Measurements from ENCODE around the gene SMG6. TPM values are rescaled to one million over a fixed set of nuclear protein-coding genes. Genes with fewer than 3 reads are reported as not detected.

SMG6 gene
- total and polyA plus RNA-seq, 2 of the 4 experiments (the other 2 are of a cell fraction): 16.3 to 30.3 TPM

DNA sequence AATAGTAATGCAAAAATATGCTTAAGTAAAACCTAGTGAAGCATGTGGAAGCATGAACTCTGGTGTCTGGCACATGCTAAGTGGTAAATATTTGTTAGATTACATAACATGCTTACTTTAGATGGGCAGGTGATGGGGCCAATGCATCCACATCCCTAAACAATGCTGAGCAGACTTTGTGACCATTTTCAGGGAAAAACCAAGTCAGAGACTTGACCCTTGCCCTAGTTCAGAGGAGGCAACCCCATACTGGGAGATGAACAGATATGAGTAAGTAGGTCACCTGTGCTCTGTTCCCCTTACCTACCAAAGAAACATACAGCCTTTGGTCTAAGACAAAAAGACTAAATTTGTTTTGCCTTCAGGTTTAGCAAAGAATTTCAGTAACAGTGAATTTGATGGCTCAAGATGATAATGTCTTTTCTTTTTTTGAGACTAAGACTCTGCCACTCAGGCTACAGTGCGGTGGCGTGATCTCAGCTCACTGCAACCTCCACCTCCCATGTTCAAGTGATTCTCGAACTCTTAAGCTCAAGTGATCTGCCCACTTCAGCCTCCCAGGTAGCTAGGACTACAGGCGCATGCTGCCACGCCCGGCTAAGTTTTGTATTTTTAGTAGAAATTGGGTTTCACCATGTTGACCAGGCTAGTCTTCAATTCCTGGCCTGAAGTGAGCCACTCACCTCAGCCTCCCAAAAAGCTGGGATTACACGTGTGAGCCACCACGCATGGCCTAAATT, 157.3 kb downstream of the SMG6 start:
- Histone ChIP-seq H3K27me3 (ENCODE audit: control insufficient read depth, insufficient read depth, low read length) (no peaks in the 10 kb centered on the region), H2BK5ac (ENCODE audit: low read depth, low read length, poor library complexity, severe bottlenecking) (no peak overlapping the region), H3K4me1 (ENCODE audit: control insufficient read depth, insufficient read depth, low read length) (peaks cover 2% of the 10 kb centered on the region; the same call in 1 of the 2 replicates), H3K56ac (ENCODE audit: extremely low read depth, insufficient read depth, low read length) (no peak overlapping the region), H2BK15ac (ENCODE audit: low read depth, low read length) (no peak overlapping the region), H3K14ac (replicated peaks; ENCODE audit: low read depth, low read length) (no peak overlapping the region), H3K9ac (ENCODE audit: low read depth, low read length) (no peak overlapping the region), H3K36me3 (ENCODE audit: control insufficient read depth, insufficient read depth, low read length) (peaks cover 10% of the 10 kb centered on the region), H2BK120ac (ENCODE audit: low read depth, low read length) (no peak overlapping the region), H2BK20ac (ENCODE audit: low read depth, low read length) (no peak overlapping the region), H3K4ac (ENCODE audit: low read depth, low read length) (0 out of 2 replicates have a peak overlapping the region, but pooled peaks have one; percentile 11), H3K79me1 (ENCODE audit: low read depth in 1 of 2, low read length in 2 of 2) (peaks cover 18 to 35% of the 10 kb centered on the region in 2 experiments; a peak in 3 of 4 replicates), H2AK5ac (ENCODE audit: low read depth, low read length) (no peak overlapping the region), H3K4me3 (ENCODE audit: insufficient read depth, low read depth, low read length) (no peak overlapping the region), H2AFZ (replicated peaks; ENCODE audit: low read length, poor library complexity) (no peak overlapping the region), H4K5ac (ENCODE audit: low read depth, low read length) (no peak overlapping the region), H3K9me3 (ENCODE audit: control insufficient read depth, insufficient read depth, low read length) (no peaks in the 10 kb centered on the region), H3K27ac (ENCODE audit: insufficient read depth, low read length) (no peak overlapping the region), H3K9me1 (ENCODE audit: insufficient read depth, low read length) (peaks cover 11% of the 10 kb centered on the region; the same call in 1 of the 2 replicates), H4K8ac (ENCODE audit: low read depth in 2 of 2, low read length in 2 of 2) (no peak overlapping the region), H4K91ac (ENCODE audit: insufficient read depth, low read depth, low read length) (no peak overlapping the region), H2AK9ac (replicated peaks; ENCODE audit: low read depth, low read length, poor library complexity) (no peak overlapping the region), H3K4me2 (ENCODE audit: low read depth, low read length) (no peak overlapping the region), H3K23ac (ENCODE audit: low read depth, low read length) (no peak overlapping the region), H3K18ac (ENCODE audit: low read depth, low read length) (no peak overlapping the region), H4K20me1 (ENCODE audit: insufficient read depth, low read length) (no peaks in the 10 kb centered on the region)
- CTCF ChIA-PET: interaction anchor here (1.1 to 1.3 kb wide), 2 partner anchors 11 to 12 kb away, joined by 3 to 5 read pairs; no protein-coding TSS in a partner anchor
- no peak for TF ChIP-seq MAFK (IDR thresholded peaks at IDR 0.05; ENCODE audit: low read depth, low read length)
- TF ChIP-seq MXI1 (IDR thresholded peaks at IDR 0.05; ENCODE audit: borderline replicate concordance, low read depth, low read length): no peak
- no peak for TF ChIP-seq SMC3 (IDR thresholded peaks at IDR 0.05; ENCODE audit: low read depth, low read length)
- TF ChIP-seq NFE2L2 (IDR thresholded peaks at IDR 0.05; ENCODE audit: low read depth, low read length): no peak
- TF ChIP-seq FOS (IDR thresholded peaks at IDR 0.05; ENCODE audit: low read depth, low read length): no peak
- TF ChIP-seq RFX5 (IDR thresholded peaks at IDR 0.05; ENCODE audit: low read depth, low read length): no peak
- TF ChIP-seq BHLHE40 (IDR thresholded peaks at IDR 0.05; ENCODE audit: low read depth, low read length): no peak
- TF ChIP-seq, protein P1, sequence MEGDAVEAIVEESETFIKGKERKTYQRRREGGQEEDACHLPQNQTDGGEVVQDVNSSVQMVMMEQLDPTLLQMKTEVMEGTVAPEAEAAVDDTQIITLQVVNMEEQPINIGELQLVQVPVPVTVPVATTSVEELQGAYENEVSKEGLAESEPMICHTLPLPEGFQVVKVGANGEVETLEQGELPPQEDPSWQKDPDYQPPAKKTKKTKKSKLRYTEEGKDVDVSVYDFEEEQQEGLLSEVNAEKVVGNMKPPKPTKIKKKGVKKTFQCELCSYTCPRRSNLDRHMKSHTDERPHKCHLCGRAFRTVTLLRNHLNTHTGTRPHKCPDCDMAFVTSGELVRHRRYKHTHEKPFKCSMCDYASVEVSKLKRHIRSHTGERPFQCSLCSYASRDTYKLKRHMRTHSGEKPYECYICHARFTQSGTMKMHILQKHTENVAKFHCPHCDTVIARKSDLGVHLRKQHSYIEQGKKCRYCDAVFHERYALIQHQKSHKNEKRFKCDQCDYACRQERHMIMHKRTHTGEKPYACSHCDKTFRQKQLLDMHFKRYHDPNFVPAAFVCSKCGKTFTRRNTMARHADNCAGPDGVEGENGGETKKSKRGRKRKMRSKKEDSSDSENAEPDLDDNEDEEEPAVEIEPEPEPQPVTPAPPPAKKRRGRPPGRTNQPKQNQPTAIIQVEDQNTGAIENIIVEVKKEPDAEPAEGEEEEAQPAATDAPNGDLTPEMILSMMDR (conservative IDR thresholded peaks at IDR 0.05; ENCODE audit: low read depth, low read length): no peak
- no peak for TF ChIP-seq RAD21 (IDR thresholded peaks at IDR 0.05; ENCODE audit: low read length)
- TF ChIP-seq, protein P2, sequence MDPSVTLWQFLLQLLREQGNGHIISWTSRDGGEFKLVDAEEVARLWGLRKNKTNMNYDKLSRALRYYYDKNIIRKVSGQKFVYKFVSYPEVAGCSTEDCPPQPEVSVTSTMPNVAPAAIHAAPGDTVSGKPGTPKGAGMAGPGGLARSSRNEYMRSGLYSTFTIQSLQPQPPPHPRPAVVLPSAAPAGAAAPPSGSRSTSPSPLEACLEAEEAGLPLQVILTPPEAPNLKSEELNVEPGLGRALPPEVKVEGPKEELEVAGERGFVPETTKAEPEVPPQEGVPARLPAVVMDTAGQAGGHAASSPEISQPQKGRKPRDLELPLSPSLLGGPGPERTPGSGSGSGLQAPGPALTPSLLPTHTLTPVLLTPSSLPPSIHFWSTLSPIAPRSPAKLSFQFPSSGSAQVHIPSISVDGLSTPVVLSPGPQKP (IDR thresholded peaks at IDR 0.05; ENCODE audit: borderline replicate concordance, low read depth, low read length): no peak
- TF ChIP-seq, protein P3, sequence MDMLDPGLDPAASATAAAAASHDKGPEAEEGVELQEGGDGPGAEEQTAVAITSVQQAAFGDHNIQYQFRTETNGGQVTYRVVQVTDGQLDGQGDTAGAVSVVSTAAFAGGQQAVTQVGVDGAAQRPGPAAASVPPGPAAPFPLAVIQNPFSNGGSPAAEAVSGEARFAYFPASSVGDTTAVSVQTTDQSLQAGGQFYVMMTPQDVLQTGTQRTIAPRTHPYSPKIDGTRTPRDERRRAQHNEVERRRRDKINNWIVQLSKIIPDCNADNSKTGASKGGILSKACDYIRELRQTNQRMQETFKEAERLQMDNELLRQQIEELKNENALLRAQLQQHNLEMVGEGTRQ (IDR thresholded peaks at IDR 0.05; ENCODE audit: low read depth, low read length): no peak
- no peak for TF ChIP-seq CEBPB (IDR thresholded peaks at IDR 0.05; ENCODE audit: low read depth, low read length)
- no peak for TF ChIP-seq POLR2A (IDR thresholded peaks at IDR 0.05; ENCODE audit: low read depth, low read length)
- no peak for TF ChIP-seq MAZ (IDR thresholded peaks at IDR 0.05; ENCODE audit: borderline replicate concordance, low read depth, low read length)
- TF ChIP-seq RCOR1 (IDR thresholded peaks at IDR 0.05; ENCODE audit: insufficient replicate concordance, low read length): no peak
- POLR2A ChIA-PET (ENCODE audit: unreplicated experiment): interaction anchor here (0.6 kb wide), 1 partner anchor 19 kb away, joined by 4 read pairs; no protein-coding TSS in a partner anchor
- ATAC-seq (ENCODE audit: low read depth): no peak
- dilution Hi-C loops (cut with HindIII; ENCODE audit: low sequenced_read_pairs, unreplicated experiment) (no loop called here), intact Hi-C loops (cut with micrococcal nuclease) (no loop called here), in situ Hi-C loops (cut with MboI; ENCODE audit: low sequenced_read_pairs) (no loop called here)
- WGBS, 2 experiments (ENCODE audit: extremely low coverage in 2 of 2, insufficient read length in 1 of 2): no CpG with 5 or more reads among the region's 8 CpGs
- no TSS peak for BruUV-seq (replicated peaks)
- DNase-seq: no peak
